HG03378 (cell line): ENCODE results near the gene KIF1C.

ENCODE experiments used
- ATAC-seq: cut with Tn5 transposase; IDR thresholded peaks from one replicate; pipeline ENCODE4 v1.9.1; 2021; ENCODE audit warnings: mild to moderate bottlenecking, moderate library complexity; ENCODE audit not compliant: unreplicated experiment

The KIF1C gene

DNA sequence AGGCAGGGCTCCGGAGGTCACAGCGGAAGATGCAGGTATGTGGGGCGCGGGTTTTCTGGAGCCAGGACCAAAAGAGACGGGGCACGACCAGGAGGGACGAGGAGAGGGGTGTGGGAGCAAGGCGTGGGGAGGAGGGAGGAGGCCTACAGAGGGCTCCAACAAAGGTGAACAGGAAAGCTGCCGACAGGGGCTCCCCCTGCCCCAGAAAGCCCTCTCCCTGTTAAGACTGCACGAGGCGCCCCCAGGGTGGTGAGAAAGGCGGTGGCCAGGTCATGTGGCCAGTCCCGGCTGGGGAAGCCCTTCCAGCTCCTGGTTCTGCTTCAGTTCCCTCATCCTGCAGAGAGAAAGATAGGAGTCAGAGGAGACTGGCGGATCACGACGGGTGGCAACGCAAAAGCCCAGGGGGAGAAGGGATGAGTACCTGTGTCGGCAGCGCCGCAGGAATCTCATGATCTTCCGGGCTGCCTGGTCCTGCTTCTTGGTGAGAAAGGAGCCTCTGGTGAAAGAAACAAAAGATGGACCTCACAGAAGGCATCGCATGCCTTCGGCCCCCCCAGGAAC, 29.2 kb upstream of the KIF1C start:
- ATAC-seq, result no peak

DNA sequence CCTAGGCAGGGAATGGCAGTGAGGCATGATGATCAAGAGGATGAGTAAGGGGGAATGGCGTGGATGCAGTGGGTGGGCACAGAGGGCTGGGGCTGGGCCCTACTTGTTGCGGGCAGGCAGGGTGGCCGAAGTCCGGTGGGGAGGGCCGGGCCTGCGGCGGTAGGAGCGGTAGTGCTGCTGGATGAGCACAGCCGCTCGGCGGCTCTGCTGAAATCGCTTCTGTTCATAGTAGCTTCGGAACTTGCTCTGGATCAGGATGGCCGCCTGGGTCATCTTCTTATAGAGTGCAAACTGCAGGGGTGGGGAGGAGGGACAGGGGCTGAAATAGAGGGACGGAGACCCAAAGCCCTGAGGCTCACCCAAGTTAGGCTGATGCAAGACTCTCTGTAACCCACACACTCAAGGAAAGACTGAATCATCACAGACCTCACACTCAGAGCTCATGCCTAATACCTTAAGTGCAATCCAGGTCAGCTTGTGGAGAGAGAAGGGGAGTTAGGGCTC, 28.7 kb upstream of the KIF1C start:
- no peak for ATAC-seq

DNA sequence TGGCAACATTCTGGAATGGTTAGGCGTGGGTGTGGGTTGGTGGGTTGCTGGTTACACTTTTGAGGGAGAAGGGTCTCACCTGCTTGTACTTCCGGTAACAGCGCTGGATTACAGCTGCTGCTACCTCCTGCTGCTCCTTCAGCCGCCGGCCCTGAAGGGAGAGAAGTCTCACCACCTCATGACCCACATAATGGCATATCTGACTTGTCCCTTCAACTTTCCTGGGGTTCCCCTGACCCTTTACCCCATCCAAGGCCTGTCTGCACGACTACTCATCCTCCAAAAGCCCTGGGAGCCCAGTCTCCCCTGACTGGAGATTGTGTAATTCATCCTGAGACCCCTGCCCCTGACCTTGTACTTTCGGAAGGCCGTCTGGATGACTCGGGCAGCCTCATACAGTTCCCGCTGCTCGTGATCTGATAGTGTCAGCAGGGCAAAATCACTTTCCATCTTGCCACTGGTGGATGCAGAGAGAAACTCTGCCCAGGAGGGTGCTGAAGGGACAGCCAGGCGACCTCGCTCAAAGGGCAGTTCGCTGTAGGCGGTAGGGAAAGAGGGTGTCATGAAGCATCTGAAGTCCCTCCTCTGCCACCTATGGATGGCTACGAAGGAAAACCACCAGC, 28.1 kb upstream of the KIF1C start:
- ATAC-seq, result no peak

DNA sequence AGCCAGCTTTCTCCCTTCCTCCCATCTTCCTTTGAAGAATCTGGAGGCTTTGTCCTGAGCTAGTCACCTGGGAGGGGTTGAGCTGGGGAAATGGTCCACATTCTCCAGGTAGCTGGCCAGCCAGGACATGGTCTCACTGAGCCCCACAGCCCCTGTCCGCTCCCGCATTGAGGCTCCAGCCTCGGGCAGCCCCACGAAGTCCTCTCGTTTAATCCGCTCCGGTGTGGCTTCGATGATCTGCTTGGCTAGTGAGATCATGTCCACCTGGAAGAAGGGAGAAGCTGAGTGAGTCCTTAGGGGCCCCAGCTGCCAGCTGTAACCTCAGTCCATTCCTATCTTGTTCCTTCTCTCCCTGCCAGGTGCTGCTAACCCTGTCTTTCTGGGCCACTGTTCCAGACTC, 27.5 kb upstream of the KIF1C start:
- no peak for ATAC-seq

DNA sequence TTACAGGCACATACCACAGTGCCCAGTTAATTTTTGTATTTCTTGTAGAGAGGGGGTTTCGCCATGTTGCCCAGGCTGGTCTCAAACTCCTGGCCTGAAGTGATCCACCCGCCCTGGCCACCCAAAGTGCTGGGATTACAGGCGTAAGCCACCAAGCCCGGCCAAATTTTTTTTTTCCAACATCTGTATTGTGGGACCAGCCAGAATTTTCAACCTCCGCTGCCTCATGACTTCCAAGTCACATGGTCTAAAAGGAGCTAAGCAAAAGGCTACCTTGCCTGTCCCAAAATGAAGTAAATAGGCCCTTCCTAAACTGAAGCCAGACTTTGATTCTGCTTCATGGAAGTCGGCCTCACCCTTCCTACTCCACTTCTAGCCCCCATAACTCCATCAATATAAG, 25.9 kb upstream of the KIF1C start:
- ATAC-seq, result no peak

DNA sequence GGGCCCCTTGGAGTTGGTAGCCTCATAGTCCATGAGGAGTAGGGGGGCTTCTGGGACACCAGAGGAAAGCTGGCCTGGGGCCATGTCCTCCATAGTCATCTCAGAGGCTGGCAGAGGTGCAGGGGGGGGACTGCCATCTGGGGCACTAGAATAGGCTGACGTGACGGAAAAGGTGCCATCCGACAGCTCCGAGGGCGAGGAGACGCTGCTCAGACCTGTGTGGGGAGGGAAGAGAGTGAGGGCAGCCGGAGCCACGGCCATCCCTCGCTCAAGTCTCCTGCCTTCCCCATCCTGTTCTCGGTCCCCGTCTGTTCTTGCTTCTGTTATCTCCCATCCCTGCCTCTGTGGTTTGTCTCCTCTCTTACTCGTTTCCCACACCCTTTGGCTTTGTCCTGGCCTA, 25.4 kb upstream of the KIF1C start:
- no peak for ATAC-seq

DNA sequence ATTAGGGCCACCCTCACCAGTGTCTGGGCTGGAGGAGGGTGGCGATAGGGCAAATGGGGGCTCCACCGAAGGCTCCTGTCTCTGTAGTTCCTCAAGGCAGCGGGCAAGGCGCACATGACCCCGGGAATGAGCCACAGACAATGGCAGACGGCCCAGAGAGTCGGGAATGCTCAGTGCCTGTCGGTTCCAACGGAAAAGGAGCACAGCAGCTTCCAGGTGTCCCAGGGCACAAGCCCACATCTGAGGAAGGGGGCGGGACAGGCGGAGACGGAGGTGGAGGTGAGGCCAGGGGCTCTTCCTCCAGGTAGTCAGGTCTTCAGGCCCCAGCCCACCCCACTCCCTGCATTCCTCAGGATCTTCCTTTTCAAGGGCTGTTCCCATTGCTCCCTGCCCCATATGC, 25.0 kb upstream of the KIF1C start:
- no peak for ATAC-seq

DNA sequence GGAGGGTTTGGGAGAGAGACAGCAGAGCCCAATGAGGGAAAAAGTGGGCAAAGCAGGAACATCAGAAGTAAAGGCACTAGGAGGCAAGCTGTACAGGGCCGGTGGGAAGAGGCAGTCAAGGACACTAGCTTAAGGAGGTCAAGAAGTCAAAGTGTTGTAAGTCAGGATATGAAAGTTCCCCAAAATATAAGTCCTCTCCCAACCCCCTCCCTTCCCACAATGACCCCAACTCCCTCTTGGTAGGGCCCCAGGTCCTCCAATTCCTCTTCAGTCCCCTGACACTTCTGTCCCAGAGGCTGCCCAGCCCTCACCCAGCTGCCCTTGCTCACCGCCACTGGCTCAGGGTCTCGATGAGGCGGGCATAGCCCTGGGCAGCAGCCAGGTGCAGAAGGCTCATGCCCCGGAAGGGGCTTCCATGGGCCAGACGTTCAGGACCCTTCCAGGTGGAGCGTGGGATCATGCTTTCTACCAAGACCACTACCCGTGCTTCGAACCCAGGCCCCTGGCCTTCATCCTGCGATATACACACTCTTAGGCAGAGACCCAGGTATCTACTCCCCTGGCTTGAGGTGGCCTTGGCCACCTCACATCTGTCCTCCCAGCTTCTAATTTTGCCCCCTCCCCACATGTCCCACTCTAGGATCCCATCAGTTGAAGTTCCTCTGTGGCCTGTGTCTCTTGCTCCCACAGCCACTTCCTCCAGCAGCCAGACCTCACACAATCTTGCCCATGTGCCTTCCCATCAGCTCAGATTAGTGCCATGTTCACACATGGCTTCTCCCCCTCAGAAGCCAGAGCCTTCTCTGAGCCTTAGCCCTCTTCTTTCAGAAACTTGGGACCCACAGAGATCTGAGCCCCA, 24.3 kb upstream of the KIF1C start:
- no peak for ATAC-seq

DNA sequence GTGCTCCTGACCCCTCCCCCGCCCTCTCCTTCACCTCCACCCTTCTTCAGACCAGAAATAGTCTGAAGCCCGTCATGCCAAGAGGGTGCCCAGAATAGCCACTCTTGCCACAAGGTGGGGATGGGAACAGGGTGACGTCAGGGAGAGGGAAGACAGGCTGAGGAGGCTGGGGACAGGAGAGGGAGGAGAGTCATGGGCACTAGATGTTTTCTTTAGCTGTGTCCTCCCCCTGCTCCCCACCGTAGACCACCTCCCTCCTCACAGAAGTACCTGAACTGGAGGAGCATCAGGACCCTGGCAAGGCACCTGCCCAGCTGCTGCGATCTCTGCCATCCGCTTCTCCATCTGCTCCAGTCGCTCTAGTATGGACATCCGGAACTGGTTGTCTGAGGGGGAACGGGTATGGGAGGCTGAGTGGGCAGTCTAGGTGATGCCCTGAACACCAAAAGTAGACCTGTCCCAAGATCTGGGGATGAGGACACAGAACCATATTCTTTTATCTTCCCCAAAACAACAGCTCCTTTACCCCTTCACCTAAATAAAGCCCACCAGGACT, 23.6 kb upstream of the KIF1C start:
- ATAC-seq, result no peak

DNA sequence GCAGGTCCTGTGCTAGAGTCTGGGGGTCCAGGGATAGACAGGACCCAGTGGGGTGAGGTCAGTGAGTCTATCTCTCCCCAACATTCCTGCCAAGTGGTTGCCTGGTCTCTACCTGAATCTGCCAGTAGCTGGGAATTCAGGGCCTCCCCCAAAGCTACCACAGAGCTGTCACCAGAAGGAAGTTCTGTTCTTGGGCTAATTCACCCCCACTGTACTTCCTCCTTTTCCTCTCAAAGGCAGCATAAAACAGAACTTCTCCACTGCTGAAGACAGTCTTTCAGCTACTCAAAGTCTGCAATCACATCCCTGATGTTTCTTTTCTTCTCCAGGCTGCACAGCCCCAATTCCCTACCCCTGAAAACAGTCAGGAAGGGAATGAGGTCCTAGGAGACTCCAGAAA, 19.0 kb upstream of the KIF1C start:
- ATAC-seq, result no peak

DNA sequence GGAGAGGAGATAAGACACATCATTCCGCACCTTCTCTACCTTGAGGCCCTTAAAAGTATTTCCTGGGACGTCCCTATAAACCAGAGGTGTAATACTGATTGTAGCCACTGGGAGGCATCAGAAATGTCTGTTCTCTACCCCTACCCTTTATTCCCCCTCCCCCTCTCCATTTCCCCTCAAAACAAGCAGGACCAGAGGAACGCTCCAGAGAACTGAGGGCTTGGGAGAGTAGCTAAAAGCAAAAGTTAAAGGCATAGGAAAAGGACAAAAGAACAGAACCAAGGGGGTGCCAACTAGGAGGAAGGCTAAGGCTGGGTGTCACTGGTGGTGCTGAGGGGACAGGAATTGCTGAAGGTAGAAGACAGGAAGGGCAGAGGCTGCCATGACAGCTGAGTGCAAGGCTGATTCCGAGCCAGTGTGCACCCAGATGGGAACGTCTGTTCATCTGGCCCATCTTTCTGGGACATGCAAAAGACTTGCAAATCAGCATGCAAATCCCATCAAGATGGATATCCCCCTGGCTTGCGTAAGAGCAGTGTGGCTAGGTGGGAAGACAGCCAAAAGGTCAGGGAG, 17.0 kb upstream of the KIF1C start:
- no peak for ATAC-seq

DNA sequence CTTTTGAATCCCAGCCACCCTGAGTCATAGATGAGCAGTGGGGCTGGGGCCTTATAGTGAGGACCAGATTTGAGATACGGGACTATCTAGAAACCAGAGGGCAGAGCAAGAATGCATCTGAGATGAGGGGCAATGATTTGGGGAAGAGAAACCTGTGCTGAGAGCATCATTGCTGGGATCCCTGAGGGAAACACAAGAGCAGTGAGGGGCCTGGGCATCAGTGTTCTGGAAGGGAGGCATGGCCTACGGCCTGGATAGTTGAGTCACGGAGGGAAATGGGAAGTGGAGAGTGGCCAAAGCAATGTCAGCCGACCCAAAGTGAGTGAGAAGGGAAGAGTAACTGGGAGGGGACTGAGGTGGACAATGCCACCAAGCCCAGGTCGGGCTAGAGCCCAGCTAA, 15.4 kb upstream of the KIF1C start:
- no peak for ATAC-seq

DNA sequence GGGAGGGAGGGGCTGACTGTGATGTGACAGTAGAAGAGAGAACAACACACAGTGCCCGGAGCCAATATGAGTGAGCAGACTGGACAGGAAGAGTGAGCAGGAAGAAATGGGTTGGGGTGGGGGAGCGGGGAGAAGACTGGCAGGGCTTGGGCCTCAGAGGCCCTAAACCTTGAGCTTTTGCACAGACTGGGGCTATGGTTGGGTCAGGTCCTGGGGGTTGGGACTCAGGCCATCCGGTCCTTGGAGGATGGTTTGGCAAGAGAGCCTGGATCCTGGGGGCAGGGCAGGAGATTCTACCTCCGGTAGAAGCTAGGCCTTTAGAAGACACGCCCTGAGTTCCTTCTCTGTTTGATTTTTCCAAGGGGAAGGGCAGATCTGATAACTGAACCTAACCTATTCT, 11.3 kb upstream of the KIF1C start:
- no peak for ATAC-seq

DNA sequence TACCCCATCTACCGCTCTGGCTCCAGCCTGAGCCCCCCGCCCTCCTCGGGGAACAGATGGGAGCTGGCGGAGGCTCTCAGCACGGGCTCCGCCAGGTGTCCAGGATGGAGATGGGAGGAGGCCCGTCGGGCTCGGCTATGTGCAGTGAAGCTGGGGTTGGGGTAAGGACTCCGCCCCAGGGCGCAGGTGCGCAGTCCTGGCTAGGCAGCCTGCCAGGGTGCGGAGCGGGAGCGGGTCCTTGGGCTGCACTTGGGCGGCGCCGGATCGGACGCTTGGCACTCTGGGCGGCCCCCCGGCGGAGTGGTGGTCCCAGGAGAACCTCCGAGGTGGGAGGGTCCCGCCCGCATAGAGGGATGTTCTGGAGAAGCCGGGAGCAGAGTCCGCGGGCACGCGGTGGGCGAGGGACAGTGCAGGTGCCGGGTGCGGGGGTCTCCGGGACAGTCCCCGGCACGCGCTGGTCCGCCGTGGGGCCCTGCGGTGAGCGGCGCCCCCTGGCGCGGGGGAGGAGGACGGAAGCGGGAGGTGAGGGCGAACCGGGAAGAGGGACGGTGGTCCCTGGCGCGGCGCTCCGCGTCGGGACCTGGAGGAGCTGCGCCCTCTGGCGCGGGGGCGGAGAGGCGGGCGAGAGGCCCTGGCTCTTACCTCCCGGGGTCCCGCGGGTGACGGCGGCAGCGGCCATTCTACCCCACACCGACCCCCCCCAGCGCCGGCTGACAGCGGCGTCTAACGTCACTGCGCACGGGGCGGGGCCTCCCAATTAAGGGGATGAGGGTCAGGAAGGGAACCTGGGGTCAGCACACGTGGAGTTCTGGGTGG, 10.6 kb upstream of the KIF1C start, which contains the start of gene CAMTA2:
TSS of gene CAMTA2 (minus strand) at position 725 of the 816 bp plus-strand sequence. CDS start 1,453 bp downstream, outside the sequence.
- peak; percentile 52 for ATAC-seq

DNA sequence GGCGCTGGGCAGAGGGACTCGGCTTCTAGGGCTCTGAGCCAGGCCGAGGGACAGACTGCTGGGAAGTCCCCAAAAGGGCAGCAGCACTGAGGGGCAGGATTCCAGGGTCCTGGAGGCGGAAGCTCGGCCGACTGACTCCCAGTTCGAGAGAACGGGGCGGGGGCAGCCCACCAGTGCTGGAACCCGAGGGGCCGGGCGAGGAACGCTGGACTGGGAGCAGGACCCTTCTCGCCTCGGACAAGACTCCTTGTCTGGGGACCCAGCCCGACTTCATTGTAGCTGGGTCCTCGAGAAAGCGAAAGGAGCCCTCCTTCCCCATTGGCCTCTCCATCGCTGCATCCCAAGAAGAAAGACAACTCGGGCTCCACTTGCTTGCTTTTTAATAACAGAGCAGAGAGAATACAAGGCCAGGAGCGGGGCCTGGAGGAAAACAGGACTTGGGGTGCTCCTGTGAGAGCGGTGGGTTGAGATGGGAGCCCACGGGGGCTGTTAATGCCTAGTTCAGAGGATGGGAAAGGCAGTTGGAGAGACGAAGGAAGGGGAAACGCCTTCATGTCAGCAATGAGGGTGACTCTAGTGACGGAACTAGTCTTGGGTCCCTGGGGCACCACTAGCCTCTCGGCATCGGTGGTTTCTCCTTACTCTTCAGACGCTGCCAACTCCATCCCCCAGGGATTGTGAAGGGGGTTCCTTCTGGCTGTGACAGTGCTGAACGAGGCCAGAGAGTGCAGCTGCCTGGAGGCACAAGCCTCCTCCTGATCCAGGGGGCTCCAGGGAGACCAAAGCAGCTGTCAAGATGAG, 9.8 kb upstream of the KIF1C start:
- ATAC-seq, result no peak

DNA sequence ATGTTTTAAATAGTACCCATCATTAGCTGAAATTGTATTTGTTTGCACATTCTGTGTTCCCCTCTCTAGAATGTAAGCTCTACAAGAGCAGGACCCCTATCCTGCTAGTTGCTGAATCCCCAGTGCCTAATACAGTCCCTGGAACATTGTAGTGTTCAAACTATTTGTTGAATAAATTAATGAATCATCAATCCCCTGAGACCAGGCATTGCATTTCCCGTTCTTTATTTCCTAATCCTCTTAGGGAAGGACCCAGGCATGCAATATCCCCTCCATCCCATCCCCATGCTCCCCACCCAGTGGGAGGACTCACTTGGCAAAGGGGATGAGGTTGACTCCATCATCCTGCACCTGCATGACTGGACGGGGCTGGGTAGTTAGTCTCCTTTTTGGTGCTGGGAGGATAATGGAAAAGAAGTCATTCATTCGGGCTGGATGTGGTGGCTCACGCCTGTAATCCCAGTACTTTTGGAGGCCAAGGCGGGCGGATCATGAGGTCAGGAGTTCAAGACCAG, 3.6 kb upstream of the KIF1C start:
- ATAC-seq, result no peak

DNA sequence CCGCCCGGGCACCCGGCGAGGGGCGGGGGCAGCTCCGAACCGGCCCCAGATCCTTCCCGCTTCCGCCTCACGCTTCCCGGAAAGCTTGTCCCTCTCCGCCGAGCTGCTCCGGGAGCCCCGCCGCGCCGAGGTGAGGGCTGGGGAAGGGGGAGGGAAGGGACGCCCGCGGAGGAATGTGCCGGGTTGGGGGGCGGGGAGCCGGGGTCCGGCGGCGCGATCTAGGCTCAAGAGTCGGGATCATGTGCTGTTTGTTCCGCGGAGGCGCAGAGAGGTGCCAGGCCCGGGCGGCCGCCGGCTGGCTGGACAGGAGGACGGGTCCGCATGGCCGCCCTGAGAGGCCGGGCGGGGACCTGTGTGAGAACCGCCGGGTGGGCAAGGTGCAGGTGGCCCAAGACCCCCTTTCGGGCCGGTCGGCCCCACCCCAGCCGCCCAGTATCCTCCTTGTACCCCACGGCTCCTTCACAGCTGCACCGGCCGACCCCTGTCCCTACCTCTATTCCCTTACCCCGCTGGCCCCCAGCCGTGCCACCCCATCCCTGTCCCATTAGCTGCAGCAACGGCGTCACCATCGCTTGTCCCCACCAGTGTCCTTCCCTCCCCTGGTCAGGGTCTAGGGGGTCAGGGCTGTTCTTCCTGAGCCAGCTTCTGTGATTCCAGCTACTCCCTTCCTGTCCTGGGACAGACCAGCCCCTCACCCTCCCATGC, 429 bp downstream of the KIF1C start:
- no peak for ATAC-seq

DNA sequence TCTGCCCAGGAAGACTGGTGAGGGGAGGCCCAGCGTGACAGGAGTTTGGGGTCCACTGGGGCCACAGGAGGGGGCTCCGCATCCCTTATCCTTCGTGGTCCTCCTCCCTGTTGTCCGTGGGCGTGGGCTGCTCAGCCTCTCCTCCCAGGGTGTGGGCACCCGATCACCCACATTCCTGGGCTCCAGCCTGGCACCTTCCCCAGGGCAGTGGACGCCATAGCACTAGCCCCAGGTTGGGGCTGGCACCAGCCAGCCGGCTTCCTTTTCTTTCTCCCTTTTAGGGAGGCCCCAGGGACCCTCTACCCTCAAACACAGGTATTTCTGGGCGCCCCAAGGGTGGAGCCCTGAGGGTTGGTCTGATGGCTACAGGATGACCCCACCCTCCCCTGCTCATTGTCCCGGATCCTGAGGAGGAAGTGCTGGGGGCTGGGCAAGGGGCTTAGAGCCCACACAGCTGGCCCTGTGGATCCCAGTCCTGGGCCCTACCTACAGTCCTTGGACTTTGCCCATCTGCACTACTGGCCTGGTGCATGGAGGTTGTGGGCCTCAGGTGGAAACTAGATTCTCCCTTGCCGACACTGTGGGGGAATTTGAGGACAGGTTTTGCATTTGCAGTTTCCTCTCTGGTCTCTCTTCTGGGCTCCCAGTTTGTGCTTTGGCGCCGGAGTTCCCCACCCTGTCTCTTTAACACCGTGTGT, 1.1 kb downstream of the KIF1C start:
- ATAC-seq, result no peak
